ENCODE measurements around the gene MYBPC2.

MYBPC2 gene

DNA sequence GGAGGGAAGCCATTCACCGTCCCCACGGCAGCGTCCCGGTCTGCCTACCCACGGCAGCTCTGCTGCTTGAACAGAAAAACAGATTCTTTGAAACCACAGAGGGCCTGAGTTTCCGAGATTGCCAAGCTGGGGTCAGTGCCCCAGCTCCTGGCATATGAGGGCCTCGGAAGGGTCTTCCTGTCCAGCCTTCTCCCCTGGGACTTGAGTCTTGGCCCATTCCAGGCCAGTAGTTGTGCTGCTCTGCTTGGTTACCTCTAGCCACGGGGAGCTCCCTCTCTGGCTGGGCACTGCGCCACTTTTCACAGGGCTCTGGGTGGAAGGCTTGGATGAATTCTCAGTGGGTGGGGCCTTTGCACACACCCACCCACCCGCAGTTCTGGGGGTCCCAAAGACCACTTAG lies 22.6 kb upstream of the MYBPC2 start:
- DNase-seq = no peak

DNA sequence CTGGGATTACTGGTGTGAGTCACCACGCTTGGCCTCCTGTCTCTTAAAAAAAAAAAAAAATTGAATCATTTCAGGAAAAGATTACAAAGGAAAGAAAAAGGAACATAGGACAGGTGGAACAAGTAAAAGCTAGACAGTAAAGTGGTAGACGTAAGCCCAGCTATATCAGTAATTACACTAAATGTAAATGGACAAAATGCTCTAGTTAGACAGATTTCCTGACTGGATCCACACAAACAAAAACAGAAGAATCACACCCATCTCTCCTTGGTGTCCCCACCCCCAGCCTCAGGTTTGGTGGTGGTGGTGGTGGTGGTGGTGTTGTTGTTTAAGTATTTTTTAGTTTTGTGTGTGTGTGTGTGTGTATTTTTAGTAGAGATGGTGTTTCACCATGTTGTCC lies 20.3 kb upstream of the MYBPC2 start:
- DNase-seq = no peak

DNA sequence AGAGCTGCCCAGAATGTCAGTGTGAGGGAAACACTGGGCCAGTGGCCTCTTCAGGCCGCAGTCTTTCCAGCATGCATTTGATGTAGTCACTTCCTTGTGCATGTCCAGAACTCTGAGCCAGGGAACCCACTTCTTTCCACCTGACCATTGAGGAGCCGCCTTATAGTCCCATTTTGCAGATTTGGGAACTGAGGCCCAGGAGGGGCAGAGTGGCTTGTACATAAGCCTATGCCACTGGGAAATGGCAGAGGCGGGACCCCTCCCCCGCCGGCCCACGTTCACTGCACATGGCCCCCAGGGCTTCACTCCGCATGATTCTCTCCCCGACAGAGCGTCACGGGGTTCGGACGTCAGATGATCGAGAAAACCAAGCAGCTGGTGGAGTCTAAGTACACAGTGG lies 19.6 kb upstream of the MYBPC2 start:
- no peak for DNase-seq

DNA sequence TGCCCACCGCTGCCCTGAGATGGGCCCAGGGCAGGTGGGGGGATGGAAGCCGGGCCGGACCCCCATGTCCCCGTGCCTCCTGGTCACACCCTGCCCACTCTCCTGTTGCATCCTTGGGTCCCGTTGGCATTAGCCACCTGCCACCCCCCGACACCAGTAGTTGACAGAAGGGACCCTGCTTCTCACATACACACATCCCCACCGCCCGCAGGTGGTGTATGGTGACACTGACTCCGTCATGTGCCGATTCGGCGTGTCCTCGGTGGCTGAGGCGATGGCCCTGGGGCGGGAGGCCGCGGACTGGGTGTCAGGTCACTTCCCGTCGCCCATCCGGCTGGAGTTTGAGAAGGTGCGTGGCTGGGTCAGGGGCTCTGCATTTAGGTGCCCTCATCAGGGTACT lies 19.2 kb upstream of the MYBPC2 start:
- DNase-seq = no peak

DNA sequence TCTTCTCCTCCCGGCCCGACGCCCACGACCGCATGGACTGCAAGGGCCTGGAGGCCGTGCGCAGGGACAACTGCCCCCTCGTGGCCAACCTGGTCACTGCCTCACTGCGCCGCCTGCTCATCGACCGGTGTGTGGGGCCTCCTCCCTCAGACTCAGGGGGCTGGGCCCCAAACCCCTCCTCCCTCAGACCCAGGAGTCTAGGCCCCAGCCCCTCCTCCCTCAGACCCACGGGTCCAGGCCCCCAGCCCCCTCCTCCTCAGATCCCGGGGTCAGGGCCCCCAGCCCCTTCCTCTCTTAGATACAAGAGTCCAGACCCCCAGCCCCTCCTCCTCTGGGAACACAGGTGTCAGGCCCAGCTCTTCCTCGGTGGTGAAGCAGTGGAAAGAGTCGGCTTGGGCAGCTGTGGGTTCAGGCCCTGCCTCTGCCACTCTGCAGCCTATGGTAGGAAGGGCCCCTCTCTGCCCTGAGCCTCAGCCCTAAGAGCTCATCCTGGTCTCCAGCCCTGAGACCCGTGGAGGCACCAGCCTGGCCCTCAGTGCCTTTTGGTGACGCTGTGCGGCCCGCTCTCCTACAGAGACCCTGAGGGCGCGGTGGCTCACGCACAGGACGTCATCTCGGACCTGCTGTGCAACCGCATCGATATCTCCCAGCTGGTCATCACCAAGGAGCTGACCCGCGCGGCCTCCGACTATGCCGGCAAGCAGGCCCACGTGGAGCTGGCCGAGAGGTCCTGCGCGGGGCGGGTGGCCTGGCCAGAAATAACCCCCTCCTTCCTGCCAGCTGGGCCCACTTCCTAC lies 17.6 kb upstream of the MYBPC2 start:
- peak; percentile 78 for DNase-seq

DNA sequence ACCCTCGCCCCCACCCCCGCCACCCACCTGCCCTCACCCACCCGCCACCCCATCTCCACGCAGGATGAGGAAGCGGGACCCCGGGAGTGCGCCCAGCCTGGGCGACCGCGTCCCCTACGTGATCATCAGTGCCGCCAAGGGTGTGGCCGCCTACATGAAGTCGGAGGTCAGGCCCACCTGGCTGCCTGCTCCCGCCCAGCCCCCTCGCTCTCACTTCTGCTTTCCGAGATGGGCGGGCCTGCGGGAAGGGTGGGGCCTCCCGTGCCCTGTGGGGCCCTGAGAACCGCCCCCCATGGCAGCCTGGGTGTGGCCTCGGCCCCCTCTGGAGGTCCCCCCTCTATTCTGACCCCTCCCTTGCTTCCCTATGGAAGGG lies 17.0 kb upstream of the MYBPC2 start:
- DNase-seq = no peak

DNA sequence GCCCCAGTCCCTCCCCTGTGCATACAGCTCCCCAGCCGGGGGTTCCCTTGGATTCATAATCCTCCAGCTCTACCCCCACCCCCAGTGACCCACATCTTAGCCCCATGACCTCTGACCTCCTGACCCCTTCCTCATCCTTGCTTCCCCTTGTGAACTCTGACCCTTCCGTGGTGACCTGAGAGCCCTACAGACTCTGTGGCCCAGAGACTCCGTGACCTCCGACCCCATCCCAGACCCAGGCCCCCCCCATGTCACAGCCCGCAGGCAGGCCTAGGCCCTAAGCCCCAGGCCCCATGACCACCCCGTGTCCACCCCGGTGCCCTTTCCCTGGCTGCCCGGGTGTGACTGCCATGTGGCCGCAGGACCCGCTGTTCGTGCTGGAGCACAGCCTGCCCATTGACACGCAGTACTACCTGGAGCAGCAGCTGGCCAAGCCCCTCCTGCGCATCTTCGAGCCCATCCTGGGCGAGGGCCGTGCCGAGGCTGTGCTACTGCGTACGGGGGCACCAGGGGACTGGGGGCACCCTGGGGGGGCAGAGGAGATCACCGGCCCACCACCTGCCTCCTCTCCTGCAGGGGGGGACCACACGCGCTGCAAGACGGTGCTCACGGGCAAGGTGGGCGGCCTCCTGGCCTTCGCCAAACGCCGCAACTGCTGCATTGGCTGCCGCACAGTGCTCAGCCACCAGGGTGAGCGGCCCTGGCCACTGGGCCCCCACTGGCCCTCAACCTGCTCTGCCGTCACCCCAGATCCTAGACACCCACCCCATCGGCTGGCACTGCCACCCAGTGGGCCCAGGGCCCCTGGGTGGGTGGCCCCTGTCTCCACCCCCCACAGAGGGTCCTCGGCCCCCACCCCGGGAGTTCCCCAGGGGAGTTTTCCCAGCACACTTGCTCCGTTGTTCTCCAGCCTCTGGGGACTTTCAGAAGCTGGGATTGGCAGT lies 16.4 kb upstream of the MYBPC2 start:
- no peak for DNase-seq

DNA sequence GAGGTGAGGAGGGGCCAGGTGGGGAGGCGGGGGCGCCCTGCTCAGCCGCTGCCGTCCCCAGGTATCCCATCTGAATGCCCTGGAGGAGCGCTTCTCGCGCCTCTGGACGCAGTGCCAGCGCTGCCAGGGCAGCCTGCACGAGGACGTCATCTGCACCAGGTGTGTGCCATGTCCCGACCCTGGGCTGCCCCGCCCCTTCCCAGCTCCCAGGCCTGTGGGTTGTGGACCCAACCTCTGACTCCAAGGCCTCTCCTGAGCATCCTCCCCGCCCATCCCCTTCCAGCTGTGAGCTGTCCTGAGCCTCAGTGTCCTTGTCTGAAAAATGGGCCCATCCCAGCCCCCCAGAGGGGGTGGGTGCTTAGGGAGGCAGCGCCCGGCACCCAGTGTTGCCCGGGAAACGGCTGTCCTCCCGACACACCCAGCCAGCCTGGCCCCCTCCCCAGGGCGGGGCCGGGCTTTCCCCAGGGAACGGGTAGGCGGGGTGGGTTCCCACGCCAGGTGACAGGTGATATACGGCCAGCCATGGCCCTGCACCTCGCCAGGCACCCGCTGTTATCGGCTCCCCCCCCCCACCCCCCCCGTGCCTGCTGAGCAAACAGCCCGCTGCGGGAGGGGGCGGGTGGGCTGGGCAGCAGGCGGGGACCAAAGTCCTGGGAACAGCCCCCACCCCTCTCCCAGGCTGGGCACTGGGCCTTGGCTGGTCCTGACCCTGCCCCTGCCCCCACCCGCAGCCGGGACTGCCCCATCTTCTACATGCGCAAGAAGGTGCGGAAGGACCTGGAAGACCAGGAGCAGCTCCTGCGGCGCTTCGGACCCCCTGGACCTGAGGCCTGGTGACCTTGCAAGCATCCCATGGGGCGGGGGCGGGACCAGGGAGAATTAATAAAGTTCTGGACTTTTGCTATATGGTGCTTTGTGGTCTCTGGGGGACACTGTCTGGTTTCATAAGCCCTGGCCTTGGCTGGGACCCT lies 15.3 kb upstream of the MYBPC2 start:
- no peak for DNase-seq

DNA sequence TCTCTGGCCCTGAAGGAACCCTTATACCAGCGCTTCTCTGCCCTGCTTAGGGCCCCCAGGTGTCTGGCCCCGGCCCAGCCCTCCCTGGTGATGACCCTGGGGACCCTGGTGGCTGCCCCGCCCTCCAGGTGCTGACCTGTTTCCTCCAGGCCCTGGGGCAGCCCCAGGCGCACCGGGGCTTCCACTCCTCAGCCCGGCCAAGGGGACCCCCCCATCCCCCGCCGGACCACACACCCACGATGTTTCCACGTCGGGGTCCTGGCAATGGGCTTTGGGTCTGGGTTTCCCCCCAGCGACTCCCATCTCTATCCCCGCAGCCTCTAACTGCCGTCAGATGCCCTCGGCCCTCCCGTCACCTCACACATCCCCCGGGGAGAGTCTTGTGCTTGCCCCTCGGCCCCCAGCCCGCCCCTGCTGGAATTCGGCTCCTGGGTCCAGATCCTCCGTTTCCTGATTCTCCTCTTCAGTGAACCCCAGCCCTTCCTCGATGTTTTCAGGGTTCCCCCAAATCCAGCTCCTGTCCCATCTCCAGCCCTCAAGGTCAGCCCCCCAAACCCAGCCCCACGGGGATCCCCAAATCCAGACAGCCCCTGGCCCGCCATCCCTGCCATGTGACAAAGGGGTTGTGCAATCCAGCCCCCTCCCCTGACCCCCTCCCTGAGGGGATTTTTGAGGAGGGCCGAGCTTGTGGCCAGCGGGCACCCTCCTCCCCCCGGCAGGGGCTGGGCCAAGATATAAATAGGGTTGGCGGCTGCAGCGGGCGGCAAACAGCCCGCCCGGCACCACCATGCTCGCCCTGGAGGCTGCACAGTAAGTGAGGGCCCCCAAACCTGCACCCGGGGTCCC lies 14.3 kb upstream of the MYBPC2 start, which contains the start of gene SPIB:
Gene SPIB (plus strand): TSS at position 763 of the 846 bp plus-strand sequence. CDS start 25 bp downstream, at position 788.
- DNase-seq = no peak

DNA sequence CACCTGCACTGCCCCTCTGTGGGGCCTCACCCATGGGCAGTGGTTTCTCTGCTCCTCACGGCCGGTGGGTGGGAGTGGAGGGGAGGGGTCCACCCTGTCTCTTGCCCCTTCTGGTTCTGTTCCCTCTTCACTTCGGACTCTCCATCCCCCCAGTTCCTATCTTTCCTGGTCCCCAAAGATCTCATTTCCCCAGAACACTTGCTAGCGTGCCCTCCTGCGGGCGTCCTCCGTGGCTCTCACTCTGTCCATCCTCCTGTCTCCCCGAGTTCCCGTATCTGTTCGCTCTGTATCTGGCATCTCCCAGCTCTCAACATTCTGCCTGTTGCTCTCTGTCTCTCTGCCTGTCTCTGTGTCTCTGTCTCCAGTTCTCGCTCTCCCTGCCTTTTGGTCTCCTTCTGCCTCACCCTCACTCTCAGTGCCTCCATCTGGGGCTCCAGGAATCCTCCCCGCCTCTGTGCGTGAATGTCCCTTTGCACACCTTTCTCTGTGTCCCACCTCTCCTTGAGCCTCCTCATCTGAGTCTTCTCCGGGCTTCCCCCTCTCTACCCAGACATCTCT lies 13.6 kb upstream of the MYBPC2 start:
- no peak for DNase-seq

DNA sequence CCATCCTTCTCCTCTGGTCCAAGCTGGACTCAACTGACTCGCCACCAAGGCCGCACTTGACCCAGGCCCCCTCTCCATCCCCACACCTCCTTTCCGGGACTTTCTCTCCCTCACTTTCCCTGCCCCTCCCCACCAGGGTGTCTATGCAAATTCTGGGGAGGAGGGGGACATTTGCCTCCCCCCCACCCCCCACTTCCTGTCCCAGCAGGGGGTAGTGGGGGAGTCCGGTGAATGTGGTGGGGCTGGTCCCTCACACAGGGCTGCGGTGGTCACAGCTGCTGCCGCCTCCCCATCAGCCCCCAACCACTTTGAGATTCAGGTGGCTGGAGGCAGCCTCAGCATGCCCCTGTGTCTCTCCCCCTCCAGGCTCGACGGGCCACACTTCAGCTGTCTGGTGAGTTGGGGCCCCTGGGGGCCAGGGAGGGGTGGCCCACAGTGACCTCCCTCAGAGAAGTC lies 13.1 kb upstream of the MYBPC2 start:
- no peak for DNase-seq

DNA sequence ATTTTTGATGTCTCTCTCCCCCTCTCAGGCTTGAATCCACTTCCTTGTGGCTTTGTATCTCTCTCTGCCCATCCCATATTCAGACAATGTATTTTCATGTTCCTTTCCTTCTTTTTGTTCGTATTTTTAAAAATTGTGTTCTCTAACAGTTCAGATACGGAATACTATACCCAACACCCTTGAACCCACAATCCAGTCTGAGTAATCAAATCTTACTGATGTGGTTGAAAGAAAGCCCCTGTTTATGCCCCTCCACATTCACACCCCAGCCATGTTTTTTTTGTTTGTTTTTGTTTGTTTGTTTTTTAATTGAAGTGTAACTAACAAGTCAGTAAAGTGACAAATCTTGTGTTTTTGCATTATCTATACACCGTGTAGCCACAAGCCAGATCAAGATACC lies 12.6 kb upstream of the MYBPC2 start:
- no peak for DNase-seq

DNA sequence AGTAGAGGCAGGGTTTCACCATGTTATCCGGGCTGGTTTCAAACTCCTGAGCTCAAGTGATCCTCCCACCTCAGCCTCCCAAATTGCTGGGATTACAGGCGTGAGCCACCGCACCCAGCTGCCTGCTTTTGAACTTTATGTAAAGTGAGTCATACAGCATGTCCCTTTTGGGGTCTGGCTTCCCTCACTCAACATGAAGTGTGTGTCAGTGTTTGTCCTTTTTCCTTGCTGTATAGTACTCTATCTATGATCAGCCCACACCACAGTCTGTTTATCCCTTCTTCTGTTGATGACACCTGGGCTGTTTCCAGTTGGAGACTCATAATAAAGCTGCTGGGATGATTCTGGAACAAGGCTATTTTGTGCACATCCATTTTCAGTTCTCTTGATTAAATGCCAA lies 11.9 kb upstream of the MYBPC2 start:
- DNase-seq = no peak

DNA sequence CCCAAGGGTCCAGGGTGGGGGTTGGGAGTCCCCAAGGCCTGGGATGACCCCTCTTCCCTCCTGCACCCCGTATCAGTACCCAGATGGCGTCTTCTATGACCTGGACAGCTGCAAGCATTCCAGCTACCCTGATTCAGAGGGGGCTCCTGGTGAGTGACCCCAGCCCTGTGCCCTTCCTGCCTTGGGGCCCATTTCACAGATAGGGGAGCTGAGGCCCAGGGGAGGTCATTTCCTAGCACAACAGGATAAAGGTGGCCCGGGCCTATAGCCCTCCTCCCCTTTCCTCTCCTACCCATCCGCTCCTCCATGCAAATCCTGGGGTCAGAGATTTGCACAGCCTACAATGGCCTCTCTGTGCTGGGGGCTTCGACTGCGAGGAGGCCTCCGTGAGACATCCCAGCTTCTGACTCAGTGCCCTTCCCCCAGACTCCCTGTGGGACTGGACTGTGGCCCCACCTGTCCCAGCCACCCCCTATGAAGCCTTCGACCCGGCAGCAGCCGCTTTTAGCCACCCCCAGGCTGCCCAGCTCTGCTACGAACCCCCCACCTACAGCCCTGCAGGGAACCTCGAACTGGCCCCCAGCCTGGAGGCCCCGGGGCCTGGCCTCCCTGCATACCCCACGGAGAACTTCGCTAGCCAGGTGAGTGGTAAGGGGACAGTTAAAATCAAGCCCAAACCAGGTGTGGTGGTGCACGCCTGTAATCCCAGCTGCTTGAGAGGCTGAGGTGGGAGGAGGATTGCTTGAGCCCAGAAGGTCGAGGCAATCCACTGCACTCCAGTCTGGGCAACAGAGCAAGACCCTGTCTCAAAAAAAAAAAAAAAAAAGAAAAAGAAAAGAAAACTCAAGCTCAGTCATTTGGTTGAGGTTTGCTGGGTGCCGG lies 10.1 kb upstream of the MYBPC2 start:
- no peak for DNase-seq

DNA sequence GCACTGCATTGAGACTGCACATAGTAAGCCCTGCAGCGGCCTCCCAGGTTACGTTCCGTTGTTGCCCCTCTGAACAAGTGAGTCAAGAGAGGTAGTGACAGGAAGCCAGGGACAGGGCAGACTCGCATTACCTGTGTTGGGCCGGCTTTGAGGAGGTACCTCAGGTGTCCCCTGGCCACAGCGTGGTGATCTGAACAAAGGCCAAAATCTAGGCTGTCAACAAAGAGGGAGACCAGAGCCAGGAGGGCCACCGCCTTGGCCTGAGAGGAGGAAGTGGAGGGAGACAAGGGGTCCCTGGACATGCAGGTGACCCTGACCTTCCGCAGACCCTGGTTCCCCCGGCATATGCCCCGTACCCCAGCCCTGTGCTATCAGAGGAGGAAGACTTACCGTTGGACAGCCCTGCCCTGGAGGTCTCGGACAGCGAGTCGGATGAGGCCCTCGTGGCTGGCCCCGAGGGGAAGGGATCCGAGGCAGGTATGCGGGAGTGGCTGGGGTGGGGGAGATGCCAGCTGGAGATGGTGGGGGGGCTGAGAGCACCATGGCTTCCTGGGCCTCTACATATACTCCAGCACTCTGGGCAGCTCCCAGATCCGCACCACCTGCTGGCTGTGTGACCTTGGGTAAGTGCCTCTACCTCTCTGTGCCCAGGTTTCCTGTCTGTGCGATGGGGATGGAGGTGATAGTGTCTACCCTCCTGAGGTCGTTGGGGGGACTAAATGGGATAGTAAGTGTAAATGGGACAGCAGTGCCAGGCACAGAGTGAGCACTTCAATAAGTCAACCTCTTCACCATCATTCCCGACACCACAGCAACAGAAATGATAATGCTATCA lies 9.2 kb upstream of the MYBPC2 start:
- DNase-seq = no peak

DNA sequence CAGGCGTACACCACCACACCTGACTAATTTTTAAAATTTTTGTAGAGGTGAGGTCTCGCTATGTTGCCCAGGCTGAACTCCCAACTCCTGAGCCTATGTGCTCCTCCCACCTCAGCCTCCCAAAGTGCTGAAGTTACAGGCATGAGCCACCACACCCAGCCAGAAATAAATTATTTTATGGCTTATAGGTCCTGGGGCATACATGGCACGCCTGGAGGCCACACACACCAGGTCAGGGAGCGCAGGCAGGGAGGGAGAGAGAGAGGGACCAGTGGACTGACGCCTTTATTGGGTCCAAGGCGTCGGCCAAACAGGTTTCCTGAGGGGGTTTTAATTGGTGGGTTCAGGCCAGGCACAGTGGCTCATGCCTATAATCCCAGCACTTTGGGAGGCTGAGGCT lies 7.1 kb upstream of the MYBPC2 start:
- no peak for DNase-seq

DNA sequence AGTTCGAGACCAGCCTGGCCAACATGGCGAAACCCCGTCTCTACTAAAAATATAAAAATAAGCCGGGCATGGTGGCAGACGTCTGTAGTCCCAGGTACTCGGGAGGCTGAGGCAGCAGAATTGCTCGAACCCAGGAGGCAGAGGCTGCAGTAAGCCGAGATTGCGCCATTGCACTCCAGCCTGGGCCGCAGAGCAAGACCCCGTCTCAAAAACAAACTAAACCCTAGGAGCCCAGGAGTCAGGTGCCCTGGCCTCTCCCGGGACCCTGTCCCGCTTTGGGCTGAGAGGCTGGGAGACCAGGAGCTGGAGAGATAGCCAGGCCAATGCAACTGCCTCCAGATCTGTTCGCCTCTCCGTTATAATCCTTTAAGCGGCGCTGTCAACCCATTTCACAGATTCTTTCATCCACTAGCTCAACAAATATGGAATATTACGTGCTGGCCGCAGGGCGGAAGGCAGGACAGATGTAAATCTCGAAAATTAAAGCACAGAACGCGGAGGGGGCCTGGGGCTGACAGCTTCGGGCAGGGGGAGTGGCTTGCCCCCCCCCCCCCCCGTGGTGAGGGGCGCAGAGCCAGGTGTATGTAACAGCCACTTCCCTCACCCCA lies 5.3 kb upstream of the MYBPC2 start:
- no peak for DNase-seq

DNA sequence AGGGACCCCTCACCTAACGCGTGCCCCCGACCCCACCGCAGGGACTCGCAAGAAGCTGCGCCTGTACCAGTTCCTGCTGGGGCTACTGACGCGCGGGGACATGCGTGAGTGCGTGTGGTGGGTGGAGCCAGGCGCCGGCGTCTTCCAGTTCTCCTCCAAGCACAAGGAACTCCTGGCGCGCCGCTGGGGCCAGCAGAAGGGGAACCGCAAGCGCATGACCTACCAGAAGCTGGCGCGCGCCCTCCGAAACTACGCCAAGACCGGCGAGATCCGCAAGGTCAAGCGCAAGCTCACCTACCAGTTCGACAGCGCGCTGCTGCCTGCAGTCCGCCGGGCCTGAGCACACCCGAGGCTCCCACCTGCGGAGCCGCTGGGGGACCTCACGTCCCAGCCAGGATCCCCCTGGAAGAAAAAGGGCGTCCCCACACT lies 4.7 kb upstream of the MYBPC2 start:
- peak; percentile 25 for DNase-seq

All from activated naive CD4-positive, alpha-beta T cell treated with Interleukin-2 at 50 U/mL for 16 hours (primary cell).